Central memory CD8-positive, alpha-beta T cell (primary cell): ENCODE results near the gene DCLK2.

Experiments
- ATAC-seq: fragments of 150-1000 bp; cut with Tn5 transposase; replicated peaks from 2 replicates; pipeline ENCODE4 v1.10.0; 2022; ENCODE audit warnings: mild to moderate bottlenecking, moderate FRiP score, moderate number of reproducible peaks; ENCODE audit not compliant: poor library complexity, severe bottlenecking; ENCODE audit errors: extremely low read depth
- DNase-seq, 2 donors: peaks; one replicate each; pipeline ENCODE4 v3.0.0; 2021; ENCODE audit warnings: low spot score in 2 of 2
- H3K27ac Mint-ChIP-seq: one replicate; pipeline ENCODE4 v1.8.0; 2022; ENCODE audit warnings: low read depth, mild to moderate bottlenecking, moderate library complexity, mixed read lengths
- H3K27me3 Mint-ChIP-seq: one replicate; pipeline ENCODE4 v1.8.0; 2022; ENCODE audit warnings: mixed read lengths
- H3K36me3 Mint-ChIP-seq: one replicate; pipeline ENCODE4 v1.8.0; 2022; ENCODE audit warnings: mild to moderate bottlenecking, moderate library complexity, mixed read lengths; ENCODE audit not compliant: insufficient read depth
- H3K4me1 Mint-ChIP-seq: one replicate; pipeline ENCODE4 v1.8.0; 2022; ENCODE audit warnings: mixed read lengths
- H3K4me3 Mint-ChIP-seq: one replicate; pipeline ENCODE4 v1.8.0; 2022; ENCODE audit warnings: mild to moderate bottlenecking, moderate library complexity, mixed read lengths
- H3K9me3 Mint-ChIP-seq: one replicate; pipeline ENCODE4 v1.8.0; 2022; ENCODE audit warnings: mixed read lengths

The DCLK2 gene

GRCh38 chr4:150258569-150258968 lies 180.3 kb downstream of the DCLK2 start:
- peaks cover 11% of the 10 kb centered on the region for H3K36me3 Mint-ChIP-seq
- no peaks in the 10 kb centered on the region for H3K9me3 Mint-ChIP-seq
- DNase-seq: no peak
- no peak overlapping the region for H3K4me3 Mint-ChIP-seq
- no peak overlapping the region for H3K27ac Mint-ChIP-seq
- no peak for ATAC-seq
- no peaks in the 10 kb centered on the region for H3K27me3 Mint-ChIP-seq
- H3K4me1 Mint-ChIP-seq: no peaks in the 10 kb centered on the region

- no peak for DNase-seq
- no peak for ATAC-seq
- no peaks in the 10 kb centered on the region for H3K9me3 Mint-ChIP-seq
- peaks cover 16% of the 10 kb centered on the region for H3K36me3 Mint-ChIP-seq
- H3K27ac Mint-ChIP-seq: peak overlapping the region; percentile 19
- no peaks in the 10 kb centered on the region for H3K4me1 Mint-ChIP-seq
- no peak overlapping the region for H3K4me3 Mint-ChIP-seq
- H3K27me3 Mint-ChIP-seq: no peaks in the 10 kb centered on the region
Observed at GRCh38 chr4:150259861-150260567, 181.8 kb downstream of the DCLK2 start.

GRCh38 chr4:150261571-150261970 lies 183.3 kb downstream of the DCLK2 start:
- no peak for DNase-seq
- Mint-ChIP-seq H3K9me3 (no peaks in the 10 kb centered on the region), H3K27ac (no peak overlapping the region), H3K4me3 (no peak overlapping the region), H3K27me3 (no peaks in the 10 kb centered on the region), H3K36me3 (peaks cover 20% of the 10 kb centered on the region), H3K4me1 (no peaks in the 10 kb centered on the region)
- ATAC-seq: no peak

GRCh38 chr4:150262611-150263010 lies 184.4 kb downstream of the DCLK2 start:
- Mint-ChIP-seq H3K36me3 (peaks cover 24% of the 10 kb centered on the region), H3K27me3 (no peaks in the 10 kb centered on the region), H3K27ac (no peak overlapping the region), H3K4me3 (no peak overlapping the region), H3K4me1 (no peaks in the 10 kb centered on the region), H3K9me3 (no peaks in the 10 kb centered on the region)
- no peak for ATAC-seq
- no peak for DNase-seq

GRCh38 chr4:150264595-150265161 lies 186.4 kb downstream of the DCLK2 start:
- no peak for DNase-seq
- H3K9me3 Mint-ChIP-seq: no peaks in the 10 kb centered on the region
- peaks cover 30% of the 10 kb centered on the region for H3K36me3 Mint-ChIP-seq
- no peak overlapping the region for H3K27ac Mint-ChIP-seq
- peaks cover 9% of the 10 kb centered on the region for H3K4me1 Mint-ChIP-seq
- no peaks in the 10 kb centered on the region for H3K27me3 Mint-ChIP-seq
- ATAC-seq: no peak
- no peak overlapping the region for H3K4me3 Mint-ChIP-seq

GRCh38 chr4:150265806-150266205 lies 187.6 kb downstream of the DCLK2 start:
- Mint-ChIP-seq H3K36me3 (peaks cover 28% of the 10 kb centered on the region), H3K9me3 (no peaks in the 10 kb centered on the region), H3K27me3 (no peaks in the 10 kb centered on the region), H3K4me1 (peaks cover 9% of the 10 kb centered on the region), H3K4me3 (no peak overlapping the region), H3K27ac (no peak overlapping the region)
- ATAC-seq (no peak), DNase-seq (no peak)

GRCh38 chr4:150268444-150268843 lies 190.2 kb downstream of the DCLK2 start:
- H3K27ac Mint-ChIP-seq: peak overlapping the region; percentile 14
- peaks cover 18% of the 10 kb centered on the region for H3K4me1 Mint-ChIP-seq
- peaks cover 31% of the 10 kb centered on the region for H3K36me3 Mint-ChIP-seq
- no peaks in the 10 kb centered on the region for H3K9me3 Mint-ChIP-seq
- no peaks in the 10 kb centered on the region for H3K27me3 Mint-ChIP-seq
- no peak overlapping the region for H3K4me3 Mint-ChIP-seq
- ATAC-seq (no peak), DNase-seq (no peak)

- Mint-ChIP-seq H3K27me3 (no peaks in the 10 kb centered on the region), H3K9me3 (no peaks in the 10 kb centered on the region), H3K4me3 (no peak overlapping the region), H3K36me3 (peaks cover 29% of the 10 kb centered on the region), H3K4me1 (peaks cover 21% of the 10 kb centered on the region), H3K27ac (no peak overlapping the region)
- ATAC-seq (no peak), DNase-seq (no peak)
Observed at GRCh38 chr4:150278206-150278605, 200.0 kb downstream of the DCLK2 start.

- DNase-seq: no peak
- Mint-ChIP-seq H3K36me3 (peaks cover 32% of the 10 kb centered on the region), H3K9me3 (no peaks in the 10 kb centered on the region), H3K4me3 (no peak overlapping the region), H3K4me1 (peaks cover 5% of the 10 kb centered on the region), H3K27me3 (no peaks in the 10 kb centered on the region), H3K27ac (no peak overlapping the region)
- no peak for ATAC-seq
Observed at GRCh38 chr4:150280081-150280895, 202.0 kb downstream of the DCLK2 start.

GRCh38 chr4:150280975-150281374 lies 202.7 kb downstream of the DCLK2 start:
- ATAC-seq: no peak
- H3K36me3 Mint-ChIP-seq: peaks cover 36% of the 10 kb centered on the region
- no peaks in the 10 kb centered on the region for H3K4me1 Mint-ChIP-seq
- H3K27me3 Mint-ChIP-seq: no peaks in the 10 kb centered on the region
- no peak for DNase-seq
- no peak overlapping the region for H3K4me3 Mint-ChIP-seq
- no peak overlapping the region for H3K27ac Mint-ChIP-seq
- no peaks in the 10 kb centered on the region for H3K9me3 Mint-ChIP-seq

GRCh38 chr4:150283689-150284088 lies 205.4 kb downstream of the DCLK2 start:
- Mint-ChIP-seq H3K9me3 (no peaks in the 10 kb centered on the region), H3K4me3 (no peak overlapping the region), H3K27me3 (no peaks in the 10 kb centered on the region), H3K27ac (no peak overlapping the region), H3K4me1 (no peaks in the 10 kb centered on the region), H3K36me3 (peaks cover 24% of the 10 kb centered on the region)
- ATAC-seq (no peak), DNase-seq (no peak)

- Mint-ChIP-seq H3K4me3 (no peak overlapping the region), H3K4me1 (no peaks in the 10 kb centered on the region), H3K9me3 (no peaks in the 10 kb centered on the region), H3K36me3 (peaks cover 17% of the 10 kb centered on the region), H3K27ac (peak overlapping the region; percentile 14), H3K27me3 (no peaks in the 10 kb centered on the region)
- DNase-seq: no peak
- no peak for ATAC-seq
Observed at GRCh38 chr4:150286656-150287055, 208.4 kb downstream of the DCLK2 start.

GRCh38 chr4:150289198-150289597 lies 211.0 kb downstream of the DCLK2 start:
- Mint-ChIP-seq H3K27me3 (no peaks in the 10 kb centered on the region), H3K9me3 (no peaks in the 10 kb centered on the region), H3K4me1 (no peaks in the 10 kb centered on the region), H3K36me3 (peaks cover 6% of the 10 kb centered on the region), H3K27ac (no peak overlapping the region), H3K4me3 (no peak overlapping the region)
- ATAC-seq (no peak), DNase-seq (no peak)
